GM12875 (cell line): Measurements from ENCODE around the gene WEE1.
"Not testable (repeated sequence)": the region's sequence is repeated elsewhere in the genome, so short reads cannot be mapped to it uniquely, and the experiment has no call there.

Experiments
- H3K4me3 ChIP-seq: one replicate; pipeline ENCODE4 v1.5.1; 2011; ENCODE audit warnings: low read depth, low read length, control low read depth
- TF ChIP-seq, protein P1 (sequence below): IDR thresholded peaks from 2 replicates; pipeline ENCODE4 v1.5.1; 2011; ENCODE audit warnings: low read depth, mild to moderate bottlenecking, control low read depth, inconsistent platforms, low read length, moderate library complexity, borderline replicate concordance; ENCODE audit not compliant: insufficient read depth

Gene WEE1

DNA sequence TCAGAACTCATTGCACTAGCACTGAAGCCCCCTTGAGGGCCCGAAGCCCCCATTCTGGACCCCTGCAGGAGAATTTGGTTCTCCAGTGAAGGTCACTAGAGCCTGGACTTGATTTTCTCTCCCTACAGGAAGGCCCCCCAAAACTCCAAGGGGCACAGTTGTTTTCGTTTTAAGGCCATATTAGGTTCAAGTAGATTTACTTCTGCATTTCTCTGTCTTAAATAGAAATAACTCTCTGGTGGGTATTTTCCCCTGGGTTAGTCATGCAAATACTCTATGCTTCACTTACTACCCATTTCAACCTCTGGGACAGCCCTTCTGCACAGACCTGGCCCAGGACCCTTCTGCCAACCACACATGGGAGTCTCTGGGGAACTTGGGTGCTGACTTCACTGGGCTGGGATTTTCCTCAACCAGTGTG lies 41.6 kb downstream of the WEE1 start:
- no peak overlapping the region for H3K4me3 ChIP-seq
- TF ChIP-seq, protein P1, sequence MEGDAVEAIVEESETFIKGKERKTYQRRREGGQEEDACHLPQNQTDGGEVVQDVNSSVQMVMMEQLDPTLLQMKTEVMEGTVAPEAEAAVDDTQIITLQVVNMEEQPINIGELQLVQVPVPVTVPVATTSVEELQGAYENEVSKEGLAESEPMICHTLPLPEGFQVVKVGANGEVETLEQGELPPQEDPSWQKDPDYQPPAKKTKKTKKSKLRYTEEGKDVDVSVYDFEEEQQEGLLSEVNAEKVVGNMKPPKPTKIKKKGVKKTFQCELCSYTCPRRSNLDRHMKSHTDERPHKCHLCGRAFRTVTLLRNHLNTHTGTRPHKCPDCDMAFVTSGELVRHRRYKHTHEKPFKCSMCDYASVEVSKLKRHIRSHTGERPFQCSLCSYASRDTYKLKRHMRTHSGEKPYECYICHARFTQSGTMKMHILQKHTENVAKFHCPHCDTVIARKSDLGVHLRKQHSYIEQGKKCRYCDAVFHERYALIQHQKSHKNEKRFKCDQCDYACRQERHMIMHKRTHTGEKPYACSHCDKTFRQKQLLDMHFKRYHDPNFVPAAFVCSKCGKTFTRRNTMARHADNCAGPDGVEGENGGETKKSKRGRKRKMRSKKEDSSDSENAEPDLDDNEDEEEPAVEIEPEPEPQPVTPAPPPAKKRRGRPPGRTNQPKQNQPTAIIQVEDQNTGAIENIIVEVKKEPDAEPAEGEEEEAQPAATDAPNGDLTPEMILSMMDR: no peak

DNA sequence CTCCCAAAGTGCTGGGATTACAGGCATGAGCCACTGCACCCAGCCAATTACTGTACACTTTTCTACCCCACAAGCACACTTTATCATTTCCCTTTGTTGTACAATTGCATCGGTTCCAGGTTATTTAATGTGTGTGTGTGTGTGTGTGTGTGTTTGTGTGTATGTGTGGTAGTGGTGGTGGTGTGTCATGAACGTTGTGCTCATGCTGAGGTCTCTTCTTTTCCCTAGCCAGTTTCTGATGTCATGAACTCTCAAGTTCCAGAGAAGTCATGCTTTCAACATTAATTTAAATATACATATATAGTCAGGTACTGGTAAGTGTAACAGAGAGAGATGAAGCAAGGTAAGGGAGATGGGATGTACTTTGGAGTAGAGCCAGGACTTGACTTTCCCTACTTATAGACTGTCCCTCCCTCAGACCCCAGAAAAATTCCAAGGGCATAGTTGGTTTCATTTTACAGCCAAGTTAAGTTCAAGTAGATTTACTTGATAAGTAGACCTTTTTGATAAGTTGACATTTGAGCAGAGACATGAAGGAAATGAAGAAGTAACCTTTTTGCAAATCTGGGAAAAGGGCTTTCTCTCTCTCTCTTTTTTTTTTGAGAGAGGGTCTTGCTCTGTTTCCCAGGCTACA lies 42.7 kb downstream of the WEE1 start:
- no peak overlapping the region for H3K4me3 ChIP-seq
- TF ChIP-seq, protein P1: no peak

DNA sequence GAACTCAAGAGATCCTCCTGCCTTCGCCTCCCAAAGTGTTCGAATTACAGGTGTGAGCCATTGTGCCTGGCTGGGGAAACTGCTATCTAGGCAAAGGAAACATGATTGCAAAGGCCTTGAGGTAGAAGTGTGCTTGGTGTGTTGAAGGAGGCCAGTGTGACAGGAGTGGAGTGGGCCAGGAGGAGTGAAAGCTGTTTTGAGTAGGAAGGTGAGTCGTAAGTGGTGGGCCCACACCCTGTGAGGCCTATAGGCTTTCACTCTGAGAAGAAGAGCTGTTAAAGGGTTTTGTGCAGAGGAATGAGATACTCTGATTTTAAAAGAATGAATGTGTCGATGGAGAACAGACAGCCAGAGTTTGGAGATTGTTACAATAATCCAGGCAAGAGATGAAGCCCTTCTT lies 43.4 kb downstream of the WEE1 start:
- H3K4me3 ChIP-seq: no peak overlapping the region
- TF ChIP-seq, protein P1: no peak

DNA sequence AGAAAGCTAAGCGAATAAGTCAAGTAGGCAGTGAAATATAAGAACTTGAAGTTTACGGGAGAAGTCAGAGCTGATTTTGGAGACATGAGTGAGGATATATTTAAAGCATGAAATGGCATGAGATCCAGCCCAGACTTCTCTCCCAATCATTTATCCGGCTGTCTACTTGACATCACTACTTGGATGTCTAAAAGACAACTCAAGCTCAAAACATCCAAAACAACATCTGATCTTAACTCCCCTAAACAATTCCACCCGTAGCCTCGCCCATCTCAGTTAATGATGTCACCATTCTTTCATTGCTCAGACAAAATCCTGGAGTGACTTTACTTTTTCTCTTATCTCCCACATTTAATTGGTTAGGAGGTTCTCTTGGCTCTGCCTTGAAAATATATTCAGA lies 44.5 kb downstream of the WEE1 start:
- TF ChIP-seq, protein P1: no peak
- H3K4me3 ChIP-seq: no peak overlapping the region

DNA sequence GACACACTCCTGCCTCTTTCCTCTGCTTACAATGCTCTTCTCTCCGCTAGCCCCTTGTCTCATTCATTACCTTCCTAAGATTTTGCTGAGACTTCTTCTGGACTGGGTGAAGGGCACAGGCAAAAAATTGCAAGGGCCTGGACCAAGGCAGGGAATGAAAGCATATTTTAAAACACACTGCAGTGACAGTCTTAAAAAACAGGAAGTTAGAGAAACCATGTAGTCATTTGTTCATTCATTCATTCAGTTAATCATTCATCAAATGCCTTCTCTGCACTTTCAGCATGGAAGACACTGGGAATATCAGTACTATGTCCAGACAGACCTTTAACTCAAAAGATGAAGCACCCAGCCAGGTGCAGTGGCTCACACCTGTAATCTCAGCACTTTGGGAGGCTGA lies 45.5 kb downstream of the WEE1 start:
- TF ChIP-seq, protein P1: no peak
- H3K4me3 ChIP-seq: no peak overlapping the region

DNA sequence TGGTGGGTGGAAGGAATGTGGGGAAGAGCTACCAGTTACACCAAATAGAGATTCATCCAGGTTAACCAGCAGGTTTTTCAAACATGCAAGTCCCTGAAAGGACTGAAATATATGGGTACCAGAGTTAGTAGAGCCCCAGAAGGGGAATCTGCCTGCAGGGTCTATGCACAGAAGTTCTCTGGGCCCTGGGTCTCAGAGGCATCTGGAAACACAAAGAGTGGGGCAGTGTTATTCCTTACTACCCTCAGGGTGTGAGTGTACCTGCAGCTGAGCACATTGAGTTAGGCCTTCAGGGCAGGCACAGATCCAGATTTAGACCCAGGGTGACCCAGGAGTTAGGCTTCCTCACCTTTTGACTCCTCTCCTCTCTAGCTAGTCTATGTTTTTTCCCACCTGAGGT lies 46.5 kb downstream of the WEE1 start:
- no peak overlapping the region for H3K4me3 ChIP-seq
- TF ChIP-seq, protein P1: no peak

DNA sequence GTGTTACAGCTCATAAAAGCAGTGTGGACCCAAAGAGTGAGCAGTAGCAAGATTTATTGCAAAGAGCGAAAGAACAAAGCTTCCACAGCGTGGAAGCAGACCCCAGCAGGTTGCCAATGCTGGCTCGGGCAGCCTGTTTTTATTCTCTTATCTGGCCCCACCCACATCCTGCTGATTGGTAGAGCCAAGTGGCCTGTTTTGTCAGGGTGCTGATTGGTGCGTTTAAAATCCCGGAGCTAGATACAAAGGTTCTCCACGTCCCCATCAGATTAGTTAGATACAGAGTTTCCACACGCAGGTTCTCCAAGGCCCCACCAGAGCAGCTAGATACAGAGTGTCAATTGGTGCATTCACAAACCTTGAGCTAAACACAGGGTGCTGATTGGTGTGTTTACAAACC lies 48.9 kb downstream of the WEE1 start:
- not testable (repeated sequence) for H3K4me3 ChIP-seq

DNA sequence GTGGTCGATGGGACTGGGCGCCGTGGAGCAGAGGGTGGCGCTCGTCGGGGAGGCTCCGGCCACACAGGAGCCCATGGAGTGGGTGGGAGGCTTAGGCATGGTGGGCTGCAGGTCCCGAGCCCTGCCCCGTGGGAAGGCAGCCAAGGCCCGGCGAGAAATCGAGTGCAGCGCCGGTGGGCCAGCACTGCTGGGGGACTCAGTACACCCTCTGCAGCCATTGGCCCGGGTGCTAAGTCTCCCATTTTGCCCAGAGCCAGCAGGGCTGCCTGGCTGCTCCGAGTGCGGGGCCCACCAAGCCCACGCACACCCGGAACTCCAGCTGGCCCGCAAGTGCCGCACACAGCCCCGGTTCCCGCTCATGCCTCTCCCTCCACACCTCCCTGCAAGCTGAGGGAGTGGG lies 49.6 kb downstream of the WEE1 start:
- not testable (repeated sequence) for H3K4me3 ChIP-seq
